Measurements from ENCODE around the gene SCPEP1.

DNA sequence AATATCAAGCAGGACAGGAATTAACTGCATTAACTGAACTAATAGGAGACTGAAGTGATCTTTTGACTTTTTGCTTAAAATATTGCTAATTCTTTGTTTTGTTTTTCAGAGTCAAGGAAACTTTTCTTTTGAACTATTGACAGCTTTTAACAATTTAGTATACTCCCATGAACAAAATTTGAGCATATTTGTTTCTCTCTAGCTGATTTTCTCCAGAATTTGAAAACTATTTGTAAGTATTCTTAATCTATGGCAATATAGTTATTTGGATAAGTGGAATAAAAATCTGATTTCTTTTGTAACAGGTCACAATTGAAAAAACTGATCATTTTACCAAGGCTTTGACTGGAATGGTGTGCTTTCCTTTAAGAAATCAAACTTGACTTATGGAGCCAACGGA lies 7.0 kb upstream of the SCPEP1 start:
- TF ChIP-seq, protein P1, sequence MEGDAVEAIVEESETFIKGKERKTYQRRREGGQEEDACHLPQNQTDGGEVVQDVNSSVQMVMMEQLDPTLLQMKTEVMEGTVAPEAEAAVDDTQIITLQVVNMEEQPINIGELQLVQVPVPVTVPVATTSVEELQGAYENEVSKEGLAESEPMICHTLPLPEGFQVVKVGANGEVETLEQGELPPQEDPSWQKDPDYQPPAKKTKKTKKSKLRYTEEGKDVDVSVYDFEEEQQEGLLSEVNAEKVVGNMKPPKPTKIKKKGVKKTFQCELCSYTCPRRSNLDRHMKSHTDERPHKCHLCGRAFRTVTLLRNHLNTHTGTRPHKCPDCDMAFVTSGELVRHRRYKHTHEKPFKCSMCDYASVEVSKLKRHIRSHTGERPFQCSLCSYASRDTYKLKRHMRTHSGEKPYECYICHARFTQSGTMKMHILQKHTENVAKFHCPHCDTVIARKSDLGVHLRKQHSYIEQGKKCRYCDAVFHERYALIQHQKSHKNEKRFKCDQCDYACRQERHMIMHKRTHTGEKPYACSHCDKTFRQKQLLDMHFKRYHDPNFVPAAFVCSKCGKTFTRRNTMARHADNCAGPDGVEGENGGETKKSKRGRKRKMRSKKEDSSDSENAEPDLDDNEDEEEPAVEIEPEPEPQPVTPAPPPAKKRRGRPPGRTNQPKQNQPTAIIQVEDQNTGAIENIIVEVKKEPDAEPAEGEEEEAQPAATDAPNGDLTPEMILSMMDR (conservative IDR thresholded peaks at IDR 0.05 in 1 of 2, IDR thresholded peaks at IDR 0.05 in 1 of 2; ENCODE audit: low read depth in 1 of 2, low read length in 2 of 2) = no peak
- no peak for TF ChIP-seq EZH2 (IDR thresholded peaks at IDR 0.05; ENCODE audit: low read length, missing control alignments)
